IPS DF 19.7 (cell line): ENCODE results near the gene KLHL28.

Experiments
- DNase-seq: peaks from one replicate; pipeline ENCODE4 v3.0.0-alpha.2; 2013; ENCODE audit warnings: low read depth, low spot score

The KLHL28 gene, protein sequence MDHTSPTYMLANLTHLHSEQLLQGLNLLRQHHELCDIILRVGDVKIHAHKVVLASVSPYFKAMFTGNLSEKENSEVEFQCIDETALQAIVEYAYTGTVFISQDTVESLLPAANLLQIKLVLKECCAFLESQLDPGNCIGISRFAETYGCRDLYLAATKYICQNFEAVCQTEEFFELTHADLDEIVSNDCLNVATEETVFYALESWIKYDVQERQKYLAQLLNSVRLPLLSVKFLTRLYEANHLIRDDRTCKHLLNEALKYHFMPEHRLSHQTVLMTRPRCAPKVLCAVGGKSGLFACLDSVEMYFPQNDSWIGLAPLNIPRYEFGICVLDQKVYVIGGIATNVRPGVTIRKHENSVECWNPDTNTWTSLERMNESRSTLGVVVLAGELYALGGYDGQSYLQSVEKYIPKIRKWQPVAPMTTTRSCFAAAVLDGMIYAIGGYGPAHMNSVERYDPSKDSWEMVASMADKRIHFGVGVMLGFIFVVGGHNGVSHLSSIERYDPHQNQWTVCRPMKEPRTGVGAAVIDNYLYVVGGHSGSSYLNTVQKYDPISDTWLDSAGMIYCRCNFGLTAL

DNA sequence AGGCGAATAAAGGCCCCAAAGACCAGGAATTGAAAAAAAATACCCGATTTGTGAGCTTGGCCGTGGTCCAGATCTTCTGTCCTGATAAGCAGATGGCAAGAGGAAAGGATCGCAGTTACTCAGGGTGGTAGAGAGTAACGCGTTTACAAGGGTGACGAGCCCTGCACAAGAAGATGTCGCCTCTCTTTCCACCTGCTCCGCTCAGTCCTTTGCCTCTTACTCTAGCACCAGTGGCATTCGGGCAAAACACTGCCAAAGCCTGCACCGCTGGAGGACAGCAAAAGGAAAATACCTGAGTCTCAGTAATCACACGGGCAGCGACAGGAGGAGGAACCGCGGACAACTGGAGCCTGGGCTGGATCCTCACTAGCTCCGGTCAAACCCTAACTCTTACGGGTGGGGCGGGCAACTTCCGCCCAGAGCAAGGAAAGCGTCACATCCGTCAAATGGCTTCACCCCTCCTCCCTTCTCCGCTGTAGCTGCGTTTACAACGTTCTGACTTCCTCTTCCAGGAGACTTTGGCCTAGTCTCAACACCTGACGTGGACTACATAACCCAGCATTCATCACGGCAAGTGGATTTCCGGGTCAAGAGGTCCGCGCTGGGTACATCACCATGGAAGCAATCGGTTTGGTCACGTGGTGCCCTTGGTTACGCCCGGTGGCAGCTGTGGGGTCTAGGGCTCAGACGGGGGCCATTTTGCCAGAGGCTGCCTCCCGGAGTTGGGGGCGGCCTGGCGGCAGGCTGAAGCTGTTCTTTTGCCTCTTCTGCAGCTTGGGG lies at the start of gene KLHL28, which contains the start of gene TOGARAM1:
Gene KLHL28, minus strand, starts transcription at position 394 of the 780 bp plus-strand sequence. CDS start 16,019 bp downstream, outside the sequence.
Gene TOGARAM1, plus strand, starts transcription at position 637 of the 780 bp plus-strand sequence. CDS start 232 bp downstream, outside the sequence.
- DNase-seq = peak; percentile 100

DNA sequence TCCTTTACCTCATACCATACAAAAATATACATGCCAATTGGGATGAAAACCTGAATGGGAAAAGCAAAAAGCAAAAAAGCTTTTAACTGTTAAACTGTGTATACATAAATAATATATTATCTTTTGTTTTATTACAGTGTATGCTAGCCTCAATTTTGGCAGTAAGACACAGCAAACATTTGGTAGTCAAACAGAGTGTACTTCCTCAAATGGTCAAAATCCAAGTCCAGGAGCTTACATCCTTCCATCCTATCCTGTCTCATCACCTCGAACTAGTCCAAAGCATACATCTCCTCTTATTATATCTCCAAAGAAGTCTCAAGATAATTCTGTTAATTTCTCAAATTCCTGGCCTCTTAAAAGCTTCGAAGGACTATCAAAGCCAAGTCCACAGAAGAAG lies 42.2 kb upstream of the KLHL28 start:
- DNase-seq = no peak

DNA sequence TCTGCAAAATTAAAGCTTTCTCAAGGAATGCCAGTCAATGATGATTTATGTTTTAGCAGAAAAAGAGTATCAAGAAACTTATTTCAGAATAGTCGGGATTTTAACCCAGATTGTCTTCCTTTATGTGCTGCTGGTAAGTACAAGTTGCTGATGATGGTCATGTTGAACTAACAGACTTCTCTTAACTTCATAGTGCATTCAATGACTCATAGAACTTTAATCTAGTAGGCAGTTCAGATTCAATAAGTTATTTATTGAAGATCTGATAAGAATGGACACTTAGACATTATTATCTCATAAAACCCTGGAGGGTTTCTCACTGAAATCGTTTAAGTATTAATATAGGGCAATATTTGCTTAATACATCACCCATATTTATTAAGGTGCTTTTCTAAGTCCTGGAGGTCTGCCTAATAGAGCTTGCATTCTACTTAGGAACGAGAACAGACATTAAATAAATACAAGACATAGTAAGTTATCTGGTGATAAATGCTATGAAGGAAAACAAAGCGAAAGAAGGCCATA lies 34.1 kb upstream of the KLHL28 start:
- no peak for DNase-seq

DNA sequence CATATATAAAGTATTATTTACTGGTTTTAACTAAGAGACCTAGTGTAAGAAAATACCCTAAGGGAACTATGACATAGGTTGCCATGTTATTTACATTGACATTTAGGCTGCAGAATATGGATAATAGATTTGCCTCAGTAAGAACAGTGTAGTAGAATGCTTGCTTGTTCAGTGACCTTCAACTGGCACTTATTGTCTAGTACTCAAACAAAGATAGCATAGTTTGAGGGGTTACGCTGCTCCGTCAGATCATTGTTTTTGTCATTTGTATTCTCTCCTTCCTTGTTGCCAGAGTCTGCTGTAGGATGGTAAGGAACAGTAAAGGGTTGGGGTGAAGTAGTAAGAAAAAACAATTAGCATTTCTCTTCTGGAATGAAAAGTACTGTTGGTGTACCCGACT lies 33.4 kb upstream of the KLHL28 start:
- DNase-seq = no peak

DNA sequence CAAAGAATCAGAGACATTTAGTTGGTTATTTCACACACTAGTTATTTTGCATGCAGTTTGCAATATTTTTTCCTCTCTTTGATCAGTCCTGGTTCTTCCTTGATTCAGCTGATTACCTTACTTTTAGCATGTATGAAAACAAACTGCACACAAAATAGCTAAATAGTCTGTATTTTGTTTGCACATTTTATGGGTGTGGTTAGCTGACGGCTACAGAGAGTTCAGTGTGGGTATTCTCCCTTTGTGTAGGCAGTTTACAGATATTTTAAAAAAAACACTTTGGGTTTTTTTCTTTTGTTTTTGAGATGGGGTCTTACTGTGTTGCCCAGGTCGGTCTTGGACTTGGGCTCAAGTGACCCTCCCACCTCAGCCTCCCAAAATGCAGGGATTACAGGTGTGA lies 28.8 kb upstream of the KLHL28 start:
- no peak for DNase-seq

DNA sequence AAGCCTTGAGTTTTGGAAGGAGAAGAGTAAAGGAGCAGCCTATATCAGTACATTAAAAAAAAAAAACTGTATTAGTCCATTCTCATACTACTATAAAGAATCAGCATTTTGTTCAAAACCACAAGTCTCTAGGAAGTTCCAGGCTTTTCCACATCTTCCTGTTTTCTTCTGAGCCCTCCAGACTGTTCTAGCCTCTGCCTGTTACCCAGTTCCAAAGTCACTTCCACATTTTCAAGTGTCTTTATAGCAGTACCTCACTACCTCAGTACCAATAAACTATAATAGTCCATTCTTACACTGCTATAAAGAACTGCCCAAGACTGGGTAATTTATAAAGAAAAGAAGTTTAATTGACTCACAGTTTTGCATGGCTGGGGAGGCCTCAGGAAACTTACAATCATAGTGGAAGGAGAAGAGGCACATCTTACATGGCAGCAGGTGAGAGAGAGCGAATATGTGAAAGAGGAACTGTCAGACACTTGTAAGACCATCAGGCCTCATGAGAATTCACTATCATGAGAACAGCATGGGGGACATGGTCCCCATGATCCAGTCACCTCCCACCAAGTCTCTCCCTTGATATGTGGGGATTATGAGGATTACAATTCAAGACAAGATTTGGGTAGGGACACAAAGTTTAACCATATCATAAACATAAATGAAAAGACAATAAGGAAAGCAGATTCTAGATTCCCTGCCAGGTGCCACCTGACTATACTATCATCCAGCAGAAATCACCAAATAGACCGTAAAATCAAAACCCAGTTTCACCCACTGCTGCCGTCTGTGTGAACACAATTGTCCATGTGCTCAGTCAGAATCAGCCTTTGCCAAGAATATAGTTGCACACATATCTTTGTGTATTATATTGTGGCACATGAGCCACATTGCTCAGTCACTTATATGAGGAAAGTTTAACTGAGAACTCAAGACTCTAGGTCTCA lies 28.0 kb upstream of the KLHL28 start:
- no peak for DNase-seq

DNA sequence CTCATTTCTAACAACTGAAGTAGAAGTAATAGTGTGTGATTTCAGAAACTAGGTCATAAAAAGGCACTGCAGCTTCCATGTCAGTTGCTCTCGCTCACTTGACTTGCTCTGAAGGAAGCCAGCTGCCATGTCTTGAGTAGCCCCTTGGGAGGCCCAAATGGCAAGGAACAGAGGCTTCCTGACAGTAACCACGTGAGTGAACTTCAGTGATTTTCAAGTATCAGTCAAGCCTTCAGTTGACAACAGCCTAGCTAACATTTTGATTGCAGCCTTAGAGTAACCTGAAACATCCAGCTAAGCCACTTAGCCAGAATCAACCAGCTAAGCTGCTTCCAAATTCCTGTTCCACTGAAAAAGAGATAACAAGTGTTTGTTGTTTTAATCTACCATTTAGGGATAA lies 26.9 kb upstream of the KLHL28 start:
- DNase-seq = no peak

DNA sequence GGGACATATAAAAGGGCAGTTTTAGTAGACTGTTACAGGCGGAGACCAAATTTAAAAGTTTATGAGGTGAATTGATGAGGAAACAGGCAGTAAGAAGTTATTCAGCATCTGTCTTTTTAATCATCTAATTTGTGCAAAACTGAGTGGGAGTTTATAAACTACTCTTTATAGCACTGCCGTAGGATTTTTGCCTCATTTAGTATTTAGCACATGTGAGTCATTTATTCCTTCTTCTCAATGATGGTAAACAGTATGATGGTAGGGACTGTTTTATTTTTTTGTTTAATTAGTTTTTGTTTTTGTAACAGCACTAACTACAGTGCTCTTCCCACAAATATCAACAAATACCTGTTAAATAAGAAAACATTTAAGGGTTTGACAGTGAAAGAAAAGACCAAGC lies 20.8 kb upstream of the KLHL28 start:
- no peak for DNase-seq

DNA sequence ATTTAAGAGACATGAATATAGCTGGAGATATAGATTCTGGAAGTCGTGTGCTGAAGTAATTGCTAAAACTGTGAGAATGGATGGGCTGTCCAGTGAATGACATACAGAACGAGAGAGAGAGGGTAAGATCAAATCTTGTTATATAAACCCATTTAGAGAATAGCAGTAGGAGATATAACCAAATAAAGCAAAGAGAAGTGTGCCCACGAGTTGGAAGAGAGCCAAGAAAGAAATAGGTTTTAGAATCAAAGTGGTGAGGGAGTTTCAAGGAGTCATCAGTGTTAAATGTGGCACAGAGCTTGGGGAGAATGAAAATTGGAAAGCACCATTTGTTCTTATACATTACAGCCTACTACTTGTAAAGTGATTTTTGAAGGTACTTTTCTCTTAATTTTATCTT lies 19.5 kb upstream of the KLHL28 start:
- DNase-seq = no peak

DNA sequence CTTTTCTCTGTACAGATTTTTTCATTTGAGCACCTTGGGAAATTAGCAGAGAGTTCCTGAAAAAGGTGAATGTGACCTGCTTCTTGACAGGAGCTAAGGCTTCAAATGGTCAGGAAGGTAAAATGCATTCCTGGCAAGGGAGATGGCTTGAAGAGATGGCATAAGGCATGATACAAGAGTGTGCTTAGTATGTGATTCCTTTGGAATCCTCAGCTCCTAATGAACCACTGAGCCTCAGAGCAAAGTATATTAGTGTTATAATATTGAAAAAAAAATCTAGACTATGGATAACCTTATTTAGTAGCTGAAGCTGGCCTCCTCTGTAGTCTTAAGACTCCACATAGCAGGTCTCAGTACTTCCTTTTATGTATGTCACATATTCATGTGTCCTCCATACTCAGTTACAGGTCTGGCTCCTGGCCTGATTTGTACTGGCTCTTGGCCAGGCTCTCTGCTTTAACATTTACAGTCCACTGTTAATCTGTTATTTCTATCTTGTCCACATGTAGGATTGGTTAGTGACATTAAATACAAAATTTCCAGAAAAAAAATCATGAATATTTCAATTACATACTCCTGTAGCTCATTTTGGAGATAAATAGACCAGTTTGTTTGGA lies 18.1 kb upstream of the KLHL28 start:
- no peak for DNase-seq

DNA sequence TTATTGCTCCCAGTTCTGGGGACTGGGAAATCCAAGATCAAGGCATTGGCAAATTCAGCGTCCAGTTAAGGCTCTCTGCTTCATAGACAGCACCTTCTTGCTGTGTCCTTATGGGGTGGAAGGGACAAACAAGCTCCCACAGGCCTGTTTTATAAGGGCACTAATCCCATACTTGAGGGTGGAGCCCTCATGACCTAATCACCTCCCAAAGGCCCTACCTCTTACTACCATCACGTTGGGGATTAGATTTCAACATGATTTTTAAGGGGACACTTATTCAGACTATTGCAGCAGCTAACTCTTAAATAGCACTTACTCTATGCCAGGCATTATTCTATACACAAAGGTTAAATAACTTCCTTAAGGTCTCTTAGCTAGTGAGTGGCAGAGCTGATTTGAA lies 17.5 kb upstream of the KLHL28 start:
- DNase-seq = no peak

DNA sequence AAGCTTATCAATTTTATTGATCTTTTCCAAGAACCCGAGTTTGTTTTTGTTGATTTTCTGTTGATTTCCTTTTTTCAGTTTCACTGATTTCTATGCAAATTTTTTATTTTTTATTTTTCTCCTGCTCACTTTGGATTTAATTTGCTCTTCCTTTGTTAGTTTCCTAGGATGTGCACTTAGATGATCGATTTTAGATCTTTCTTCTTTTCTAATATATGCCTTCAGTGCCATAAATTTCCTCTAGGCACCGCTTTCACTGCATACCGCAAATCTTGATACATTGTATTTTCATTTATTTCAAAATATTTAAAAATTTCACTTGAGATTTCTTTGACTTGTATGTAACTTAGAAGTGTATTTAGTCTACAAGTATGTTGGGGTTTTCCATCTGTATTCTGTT lies 9.7 kb upstream of the KLHL28 start:
- DNase-seq = no peak

DNA sequence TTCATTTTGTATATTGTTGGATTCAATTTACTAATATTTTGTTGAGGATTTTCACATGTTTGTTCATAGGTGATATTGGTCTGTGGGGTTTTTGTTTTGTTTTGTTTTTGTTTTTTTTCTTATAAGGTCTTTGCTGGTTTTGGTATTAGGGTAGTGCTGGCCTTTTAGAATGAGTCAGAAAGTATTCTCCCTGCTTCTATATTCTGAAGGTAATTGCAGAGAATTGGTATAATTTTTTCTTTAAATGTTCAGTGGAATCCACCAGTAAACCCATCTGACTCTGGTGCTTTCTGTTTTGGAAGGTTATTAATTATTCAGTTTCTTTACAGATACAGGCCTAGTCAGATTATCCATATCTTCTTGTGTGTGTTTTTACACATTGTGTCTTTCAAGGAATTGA lies 9.2 kb upstream of the KLHL28 start:
- no peak for DNase-seq

DNA sequence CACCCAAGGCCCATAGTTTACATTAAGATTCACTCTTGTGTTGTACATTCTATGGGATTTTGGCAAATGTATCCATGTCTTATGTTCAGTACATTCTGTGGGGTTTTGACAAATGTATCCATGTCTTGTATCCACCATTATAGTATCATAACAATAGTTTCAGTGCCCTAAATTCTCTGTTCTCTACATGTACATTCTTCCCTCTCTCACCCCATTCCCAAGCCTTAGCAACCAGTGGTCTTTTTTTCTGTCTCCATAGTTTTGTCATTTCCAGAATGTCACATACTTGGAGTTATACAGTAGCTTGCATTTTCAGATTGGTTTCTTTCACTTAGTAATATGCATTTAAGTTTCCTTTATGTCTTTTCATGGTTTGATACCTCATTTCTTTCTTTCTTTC lies 7.0 kb upstream of the KLHL28 start:
- DNase-seq = no peak

DNA sequence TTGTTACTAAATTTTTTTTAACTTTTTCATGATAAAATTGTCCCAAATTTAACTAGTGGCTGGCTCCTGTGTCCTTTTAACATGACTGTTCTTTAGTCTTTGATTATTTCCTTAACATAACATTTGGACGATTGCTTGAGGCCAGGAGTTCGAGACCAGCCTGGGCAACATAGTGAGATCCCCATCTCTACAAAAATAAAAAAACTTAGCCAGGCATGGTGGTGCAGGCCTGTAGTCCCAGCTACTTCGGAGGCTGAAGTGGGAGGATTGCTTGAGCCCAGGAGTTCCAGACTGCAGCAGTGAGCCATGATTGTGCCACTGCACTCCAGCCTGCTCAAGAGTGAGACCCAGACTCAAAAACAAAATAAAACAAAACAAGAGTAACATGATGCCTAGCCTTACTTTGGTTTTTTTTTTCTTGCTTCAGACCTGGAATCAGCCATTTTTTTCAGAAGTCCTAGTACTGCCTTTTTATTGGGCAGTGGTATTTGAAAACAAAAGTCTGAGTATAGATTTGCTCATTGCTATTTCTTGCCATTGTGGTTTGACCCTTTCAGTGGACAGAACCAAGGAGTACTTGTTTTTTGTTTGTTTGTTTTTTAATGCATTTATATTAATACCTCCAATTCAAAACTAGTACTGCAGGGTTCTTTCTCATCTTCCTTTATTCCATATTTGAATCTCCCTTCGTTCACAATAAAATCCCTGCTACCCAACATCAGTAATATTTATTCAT lies 5.0 kb upstream of the KLHL28 start:
- DNase-seq = no peak

DNA sequence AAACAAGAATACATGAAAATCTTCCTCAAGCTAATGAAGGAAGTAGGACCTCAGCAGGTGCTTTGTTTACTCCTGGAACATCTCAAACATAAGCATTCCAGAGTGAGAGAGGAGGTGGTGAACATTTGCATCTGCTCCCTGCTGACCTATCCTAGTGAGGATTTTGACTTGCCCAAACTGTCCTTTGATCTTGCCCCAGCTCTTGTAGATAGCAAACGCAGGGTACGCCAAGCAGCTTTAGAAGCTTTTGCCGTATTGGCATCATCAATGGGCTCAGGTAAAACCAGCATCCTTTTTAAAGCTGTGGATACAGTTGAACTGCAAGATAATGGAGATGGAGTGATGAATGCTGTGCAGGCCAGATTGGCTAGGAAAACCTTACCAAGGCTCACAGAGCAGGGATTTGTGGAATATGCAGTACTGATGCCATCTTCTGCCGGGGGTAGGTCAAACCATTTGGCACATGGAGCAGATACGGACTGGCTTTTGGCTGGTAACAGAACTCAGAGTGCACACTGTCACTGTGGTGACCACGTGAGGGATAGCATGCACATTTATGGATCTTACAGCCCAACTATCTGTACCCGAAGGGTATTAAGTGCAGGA lies 2.1 kb upstream of the KLHL28 start:
- no peak for DNase-seq

DNA sequence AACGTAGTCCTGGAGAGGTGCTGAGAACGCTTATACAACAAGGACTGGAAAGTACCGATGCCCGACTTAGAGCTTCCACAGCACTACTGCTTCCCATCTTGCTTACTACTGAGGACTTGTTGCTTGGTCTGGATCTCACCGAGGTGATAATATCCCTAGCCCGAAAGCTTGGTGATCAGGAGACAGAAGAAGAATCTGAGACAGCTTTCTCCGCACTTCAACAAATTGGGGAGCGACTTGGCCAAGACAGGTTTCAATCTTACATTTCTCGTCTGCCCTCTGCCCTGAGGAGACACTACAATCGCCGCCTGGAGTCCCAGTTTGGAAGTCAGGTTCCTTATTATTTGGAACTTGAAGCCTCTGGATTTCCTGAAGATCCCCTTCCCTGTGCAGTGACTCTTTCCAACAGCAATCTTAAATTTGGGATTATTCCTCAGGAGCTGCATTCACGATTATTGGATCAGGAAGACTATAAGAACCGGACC lies 1.3 kb upstream of the KLHL28 start:
- DNase-seq = no peak

DNA sequence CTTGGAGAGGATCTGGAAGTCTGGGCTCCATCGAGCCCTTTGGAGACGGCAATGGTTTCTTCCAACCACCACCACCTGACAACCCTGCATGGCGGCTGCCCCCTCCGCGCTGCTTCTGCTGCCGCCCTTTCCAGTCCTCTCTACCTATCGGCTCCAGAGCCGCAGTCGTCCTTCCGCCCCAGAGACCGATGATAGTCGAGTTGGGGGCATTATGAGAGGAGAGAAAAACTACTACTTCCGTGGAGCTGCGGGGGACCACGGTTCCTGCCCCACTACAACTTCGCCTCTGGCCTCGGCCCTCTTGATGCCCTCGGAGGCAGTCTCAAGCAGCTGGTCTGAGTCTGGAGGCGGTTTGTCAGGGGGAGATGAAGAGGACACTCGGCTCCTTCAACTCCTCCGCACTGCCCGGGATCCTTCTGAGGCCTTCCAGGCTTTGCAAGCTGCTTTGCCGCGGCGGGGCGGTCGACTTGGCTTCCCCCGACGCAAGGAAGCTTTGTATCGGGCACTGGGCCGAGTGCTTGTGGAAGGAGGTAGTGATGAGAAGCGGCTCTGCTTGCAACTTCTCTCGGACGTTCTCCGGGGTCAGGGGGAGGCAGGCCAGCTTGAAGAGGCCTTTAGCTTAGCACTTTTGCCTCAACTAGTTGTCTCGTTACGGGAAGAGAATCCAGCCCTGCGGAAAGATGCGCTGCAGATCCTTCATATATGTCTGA lies 742 bp upstream of the KLHL28 start:
- DNase-seq = no peak

DNA sequence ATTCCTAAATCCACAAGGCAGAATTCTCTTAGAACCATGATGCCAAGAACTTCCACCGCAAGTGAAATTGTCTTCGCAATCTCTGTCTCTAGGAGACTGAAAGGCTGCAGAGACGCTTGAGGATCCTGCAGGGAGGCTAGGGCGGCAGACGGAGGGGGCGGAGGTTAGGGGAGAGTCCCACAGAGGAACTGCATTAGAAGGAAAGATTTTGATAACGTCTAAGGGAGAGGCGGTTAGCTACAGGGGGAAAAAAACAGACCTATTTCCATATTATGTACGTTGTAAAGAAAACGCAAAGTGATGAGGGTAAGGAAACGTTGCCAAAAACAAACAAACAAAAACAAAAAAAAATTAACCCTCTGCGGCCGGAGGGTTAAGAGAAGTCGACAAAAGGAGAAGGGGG lies 595 bp downstream of the KLHL28 start:
- no peak for DNase-seq
